Measurements from ENCODE around the gene CNTNAP1.
A peak's percentile ranks its signal among the peaks of the same experiment; 100 is the strongest.

CNTNAP1 gene

GRCh38 chr17:42672038-42672437 is 10.3 kb upstream of the CNTNAP1 start:
- no peak overlapping the region for H2AFZ ChIP-seq (ENCODE audit: low read length, unreplicated experiment)
- H3K27ac ChIP-seq (ENCODE audit: low read depth, low read length) = no peak overlapping the region
- H3K4me3 ChIP-seq (ENCODE audit: low read depth, low read length) = no peak overlapping the region
- H3K4me1 ChIP-seq (ENCODE audit: control insufficient read depth, insufficient read depth, low read length, unreplicated experiment) = peaks cover 43% of the 10 kb centered on the region
- H3K36me3 ChIP-seq (ENCODE audit: insufficient read depth, low read length) = peaks cover 10% of the 10 kb centered on the region; the same call in 1 of the 2 replicates
- no peaks in the 10 kb centered on the region for H3K27me3 ChIP-seq (ENCODE audit: insufficient read depth, low read length)
- H3K79me2 ChIP-seq (ENCODE audit: control insufficient read depth, insufficient read depth, low read length, unreplicated experiment) = peaks cover 24% of the 10 kb centered on the region

- H3K27me3 ChIP-seq (ENCODE audit: insufficient read depth, low read length) = no peaks in the 10 kb centered on the region
- H2AFZ ChIP-seq (ENCODE audit: low read length, unreplicated experiment) = no peak overlapping the region
- peaks cover 24% of the 10 kb centered on the region for H3K79me2 ChIP-seq (ENCODE audit: control insufficient read depth, insufficient read depth, low read length, unreplicated experiment)
- peak overlapping the region; percentile 85 for H3K4me3 ChIP-seq (ENCODE audit: low read depth, low read length)
- no peak overlapping the region for H3K27ac ChIP-seq (ENCODE audit: low read depth, low read length)
- peaks cover 10% of the 10 kb centered on the region; the same call in 1 of the 2 replicates for H3K36me3 ChIP-seq (ENCODE audit: insufficient read depth, low read length)
- peaks cover 37% of the 10 kb centered on the region for H3K4me1 ChIP-seq (ENCODE audit: control insufficient read depth, insufficient read depth, low read length, unreplicated experiment)
Observed at GRCh38 chr17:42673266-42673884, 9.0 kb upstream of the CNTNAP1 start.

- Histone ChIP-seq H3K4me3 (ENCODE audit: low read depth, low read length) (peak overlapping the region; percentile 85), H3K27me3 (ENCODE audit: insufficient read depth, low read length) (no peaks in the 10 kb centered on the region)
Observed at GRCh38 chr17:42673885-42674754, 8.2 kb upstream of the CNTNAP1 start.

GRCh38 chr17:42674755-42675347 is 7.5 kb upstream of the CNTNAP1 start:
- Histone ChIP-seq H3K4me3 (ENCODE audit: low read depth, low read length) (peak overlapping the region; percentile 85), H2AFZ (ENCODE audit: low read length, unreplicated experiment) (no peak overlapping the region), H3K27ac (ENCODE audit: low read depth, low read length) (peak overlapping the region; percentile 2; the same call in 1 of the 2 replicates), H3K79me2 (ENCODE audit: control insufficient read depth, insufficient read depth, low read length, unreplicated experiment) (peaks cover 24% of the 10 kb centered on the region), H3K4me1 (ENCODE audit: control insufficient read depth, insufficient read depth, low read length, unreplicated experiment) (peaks cover 26% of the 10 kb centered on the region), H3K27me3 (ENCODE audit: insufficient read depth, low read length) (no peaks in the 10 kb centered on the region), H3K36me3 (ENCODE audit: insufficient read depth, low read length) (peaks cover 4% of the 10 kb centered on the region; the same call in 1 of the 2 replicates)

More at GRCh38 chr17:42673885-42674754, 8.2 kb upstream of the CNTNAP1 start:
- H3K4me1 ChIP-seq (ENCODE audit: control insufficient read depth, insufficient read depth, low read length, unreplicated experiment) = peaks cover 30% of the 10 kb centered on the region
- peaks cover 24% of the 10 kb centered on the region for H3K79me2 ChIP-seq (ENCODE audit: control insufficient read depth, insufficient read depth, low read length, unreplicated experiment)
- H3K27ac ChIP-seq (ENCODE audit: low read depth, low read length) = peak overlapping the region; percentile 2; the same call in 1 of the 2 replicates
- no peak overlapping the region for H2AFZ ChIP-seq (ENCODE audit: low read length, unreplicated experiment)
- peaks cover 9% of the 10 kb centered on the region; the same call in 1 of the 2 replicates for H3K36me3 ChIP-seq (ENCODE audit: insufficient read depth, low read length)

GRCh38 chr17:42675348-42675964 is 6.9 kb upstream of the CNTNAP1 start:
- Histone ChIP-seq H3K36me3 (ENCODE audit: insufficient read depth, low read length) (peaks cover 4% of the 10 kb centered on the region; the same call in 1 of the 2 replicates), H3K79me2 (ENCODE audit: control insufficient read depth, insufficient read depth, low read length, unreplicated experiment) (peaks cover 24% of the 10 kb centered on the region), H3K4me1 (ENCODE audit: control insufficient read depth, insufficient read depth, low read length, unreplicated experiment) (peaks cover 32% of the 10 kb centered on the region), H3K4me3 (ENCODE audit: low read depth, low read length) (peak overlapping the region; percentile 85), H3K27me3 (ENCODE audit: insufficient read depth, low read length) (no peaks in the 10 kb centered on the region), H3K27ac (ENCODE audit: low read depth, low read length) (no peak overlapping the region), H2AFZ (ENCODE audit: low read length, unreplicated experiment) (no peak overlapping the region)

- Histone ChIP-seq H3K4me1 (ENCODE audit: control insufficient read depth, insufficient read depth, low read length, unreplicated experiment) (peaks cover 35% of the 10 kb centered on the region), H3K79me2 (ENCODE audit: control insufficient read depth, insufficient read depth, low read length, unreplicated experiment) (peaks cover 24% of the 10 kb centered on the region), H2AFZ (ENCODE audit: low read length, unreplicated experiment) (peak overlapping the region; percentile 10), H3K36me3 (ENCODE audit: insufficient read depth, low read length) (peaks cover 4% of the 10 kb centered on the region; the same call in 1 of the 2 replicates), H3K4me3 (ENCODE audit: low read depth, low read length) (peak overlapping the region; percentile 85), H3K27ac (ENCODE audit: low read depth, low read length) (no peak overlapping the region; the same call in 1 of the 2 replicates), H3K27me3 (ENCODE audit: insufficient read depth, low read length) (no peaks in the 10 kb centered on the region)
Observed at GRCh38 chr17:42675965-42676423, 6.3 kb upstream of the CNTNAP1 start.

- Histone ChIP-seq H2AFZ (ENCODE audit: low read length, unreplicated experiment) (peak within 1 kb of the TSS; percentile 84), H3K27me3 (ENCODE audit: insufficient read depth, low read length) (no peaks in the 10 kb centered on the region), H3K79me2 (ENCODE audit: control insufficient read depth, insufficient read depth, low read length, unreplicated experiment) (peaks cover 26% of the 10 kb centered on the region), H3K4me3 (ENCODE audit: low read depth, low read length) (peak within 1 kb of the TSS; percentile 85), H3K4me1 (ENCODE audit: control insufficient read depth, insufficient read depth, low read length, unreplicated experiment) (peaks cover 40% of the 10 kb centered on the region), H3K36me3 (ENCODE audit: insufficient read depth, low read length) (peaks cover 4% of the 10 kb centered on the region; the same call in 1 of the 2 replicates), H3K27ac (ENCODE audit: low read depth, low read length) (peak within 1 kb of the TSS; percentile 91)
Observed at GRCh38 chr17:42676424-42677011, 5.8 kb upstream of the CNTNAP1 start, which contains the start of gene PLEKHH3. Gene PLEKHH3 (minus strand): TSS chr17:42676994. CDS start chr17:42676563, 431 bp downstream.

GRCh38 chr17:42677012-42677857 is 5.1 kb upstream of the CNTNAP1 start:
- Histone ChIP-seq H2AFZ (ENCODE audit: low read length, unreplicated experiment) (peak overlapping the region; percentile 84), H3K27ac (ENCODE audit: low read depth, low read length) (peak overlapping the region; percentile 91)

More at GRCh38 chr17:42677012-42677857, 5.1 kb upstream of the CNTNAP1 start:
- H3K4me3 ChIP-seq (ENCODE audit: low read depth, low read length) = peak overlapping the region; percentile 85
- no peaks in the 10 kb centered on the region for H3K27me3 ChIP-seq (ENCODE audit: insufficient read depth, low read length)
- peaks cover 27% of the 10 kb centered on the region for H3K79me2 ChIP-seq (ENCODE audit: control insufficient read depth, insufficient read depth, low read length, unreplicated experiment)
- H3K36me3 ChIP-seq (ENCODE audit: insufficient read depth, low read length) = peaks cover 4% of the 10 kb centered on the region; the same call in 1 of the 2 replicates
- H3K4me1 ChIP-seq (ENCODE audit: control insufficient read depth, insufficient read depth, low read length, unreplicated experiment) = peaks cover 44% of the 10 kb centered on the region

All from ACC112 (cell line).